IgD-negative memory B cell (primary cell): ENCODE data around the gene DLGAP1. TPM values are rescaled to one million over a fixed set of nuclear protein-coding genes. Genes with fewer than 3 reads are reported as not detected.
"Not testable (repeated sequence)": the region's sequence is repeated elsewhere in the genome, so short reads cannot be mapped to it uniquely, and the experiment has no call there.

ENCODE experiments used
- H3K27ac Mint-ChIP-seq, 3 donors: one replicate each; pipeline ENCODE4 v1.8.0; 2020 to 2022; ENCODE audit warnings: mild to moderate bottlenecking in 3 of 3, mixed read lengths in 3 of 3, moderate library complexity in 1 of 3
- H3K27me3 Mint-ChIP-seq: one replicate; pipeline ENCODE4 v1.8.0; 2021; ENCODE audit warnings: mixed read lengths
- H3K36me3 Mint-ChIP-seq: one replicate; pipeline ENCODE4 v1.8.0; 2020; ENCODE audit warnings: mild to moderate bottlenecking, mixed read lengths
- H3K4me1 Mint-ChIP-seq, 3 donors: one replicate each; pipeline ENCODE4 v1.8.0; 2020 to 2022; ENCODE audit warnings: mixed read lengths in 3 of 3, mild to moderate bottlenecking in 1 of 3
- H3K4me3 Mint-ChIP-seq, 4 donors: one replicate each; pipeline ENCODE4 v1.8.0; 2020 to 2022; ENCODE audit warnings: mild to moderate bottlenecking in 4 of 4, mixed read lengths in 4 of 4, moderate library complexity in 3 of 4
- H3K9me3 Mint-ChIP-seq, 3 donors: one replicate each; pipeline ENCODE4 v1.8.0; 2020 to 2021; ENCODE audit warnings: mixed read lengths in 3 of 3, mild to moderate bottlenecking in 1 of 3
- polyA plus RNA-seq: library from polyadenylated mRNA; unstranded; fragments of 300-500 nt; fragmentation: Illumina TruSeq; gene quantifications from one replicate; pipeline ENCODE4 v1.2.3, GENCODE V29; 2021

The DLGAP1 gene
- polyA plus RNA-seq, 1 donor from 2014 or later: not detected

GRCh38 chr18:3715231-3716080, 739.7 kb downstream of the DLGAP1 start:
- Mint-ChIP-seq H3K27me3 (peaks cover 19% of the 10 kb centered on the region), H3K27ac (no peak overlapping the region), H3K4me1 (peaks cover 0 to 2% (median 0%) of the 10 kb centered on the region in 3 donors), H3K36me3 (no peaks in the 10 kb centered on the region), H3K9me3 (no peaks in the 10 kb centered on the region), H3K4me3 (no peak overlapping the region)

GRCh38 chr18:3713708-3714107, 741.4 kb downstream of the DLGAP1 start:
- Mint-ChIP-seq H3K27me3 (peaks cover 21% of the 10 kb centered on the region), H3K27ac (no peak overlapping the region), H3K4me3 (no peak overlapping the region), H3K36me3 (no peaks in the 10 kb centered on the region), H3K4me1 (peaks cover 0 to 2% (median 0%) of the 10 kb centered on the region in 3 donors), H3K9me3 (no peaks in the 10 kb centered on the region)

- Mint-ChIP-seq H3K4me1 (peaks cover 0 to 2% (median 0%) of the 10 kb centered on the region in 3 donors), H3K4me3 (no peak overlapping the region), H3K27me3 (peaks cover 21% of the 10 kb centered on the region), H3K36me3 (no peaks in the 10 kb centered on the region), H3K27ac (no peak overlapping the region), H3K9me3 (no peaks in the 10 kb centered on the region)
These were observed 741.9 kb downstream of the DLGAP1 start for GRCh38 chr18:3713166-3713565.

- Mint-ChIP-seq H3K4me1 (peaks cover 0 to 2% (median 0%) of the 10 kb centered on the region in 3 donors), H3K9me3 (no peaks in the 10 kb centered on the region), H3K36me3 (no peaks in the 10 kb centered on the region), H3K27me3 (peaks cover 24% of the 10 kb centered on the region), H3K27ac (no peak overlapping the region), H3K4me3 (no peak overlapping the region)
These were observed 742.6 kb downstream of the DLGAP1 start for GRCh38 chr18:3712491-3712890.

GRCh38 chr18:3710712-3711301, 744.3 kb downstream of the DLGAP1 start:
- H3K27me3 Mint-ChIP-seq: peaks cover 24% of the 10 kb centered on the region
- no peak overlapping the region for H3K27ac Mint-ChIP-seq
- peaks cover 0 to 2% (median 0%) of the 10 kb centered on the region in 3 donors for H3K4me1 Mint-ChIP-seq
- no peaks in the 10 kb centered on the region for H3K9me3 Mint-ChIP-seq
- H3K36me3 Mint-ChIP-seq: no peaks in the 10 kb centered on the region
- no peak overlapping the region for H3K4me3 Mint-ChIP-seq

- Mint-ChIP-seq H3K36me3 (no peaks in the 10 kb centered on the region), H3K27ac (no peak overlapping the region), H3K4me3 (no peak overlapping the region), H3K9me3 (no peaks in the 10 kb centered on the region), H3K4me1 (peaks cover 0 to 2% (median 0%) of the 10 kb centered on the region in 3 donors), H3K27me3 (peaks cover 18% of the 10 kb centered on the region)
These were observed 745.9 kb downstream of the DLGAP1 start for GRCh38 chr18:3709205-3709604.

- H3K36me3 Mint-ChIP-seq: no peaks in the 10 kb centered on the region
- peaks cover 0 to 2% (median 2%) of the 10 kb centered on the region in 3 donors for H3K4me1 Mint-ChIP-seq
- H3K9me3 Mint-ChIP-seq: no peaks in the 10 kb centered on the region
- H3K27me3 Mint-ChIP-seq: peaks cover 22% of the 10 kb centered on the region
- no peak overlapping the region for H3K4me3 Mint-ChIP-seq
- no peak overlapping the region for H3K27ac Mint-ChIP-seq
These were observed 748.6 kb downstream of the DLGAP1 start for GRCh38 chr18:3706279-3707097.

- H3K27me3 Mint-ChIP-seq: peaks cover 23% of the 10 kb centered on the region
- H3K36me3 Mint-ChIP-seq: no peaks in the 10 kb centered on the region
- no peaks in the 10 kb centered on the region for H3K9me3 Mint-ChIP-seq
- peaks cover 0 to 2% (median 0%) of the 10 kb centered on the region in 3 donors for H3K4me1 Mint-ChIP-seq
- H3K4me3 Mint-ChIP-seq: no peak overlapping the region
- H3K27ac Mint-ChIP-seq: no peak overlapping the region
These were observed 750.4 kb downstream of the DLGAP1 start for GRCh38 chr18:3704556-3705344.

- Mint-ChIP-seq H3K4me3 (no peak overlapping the region), H3K36me3 (no peaks in the 10 kb centered on the region), H3K27me3 (peaks cover 28% of the 10 kb centered on the region), H3K4me1 (peaks cover 0 to 2% (median 0%) of the 10 kb centered on the region in 3 donors), H3K27ac (no peak overlapping the region), H3K9me3 (no peaks in the 10 kb centered on the region)
These were observed 751.4 kb downstream of the DLGAP1 start for GRCh38 chr18:3703732-3704176.

- H3K36me3 Mint-ChIP-seq, H3K27ac Mint-ChIP-seq, H3K4me3 Mint-ChIP-seq, H3K9me3 Mint-ChIP-seq, H3K4me1 Mint-ChIP-seq: not testable (repeated sequence)
- H3K27me3 Mint-ChIP-seq: peaks cover 25% of the 10 kb centered on the region
These were observed 755.2 kb downstream of the DLGAP1 start for GRCh38 chr18:3699707-3700567.

GRCh38 chr18:3694030-3694778, 760.9 kb downstream of the DLGAP1 start:
- not testable (repeated sequence) for H3K9me3 Mint-ChIP-seq, H3K36me3 Mint-ChIP-seq, H3K27ac Mint-ChIP-seq, H3K4me3 Mint-ChIP-seq, H3K27me3 Mint-ChIP-seq, H3K4me1 Mint-ChIP-seq

- Mint-ChIP-seq H3K9me3 (peaks cover 0 to 10% (median 0%) of the 10 kb centered on the region in 3 donors), H3K27me3 (peaks cover 4% of the 10 kb centered on the region), H3K4me3 (no peak overlapping the region), H3K4me1 (no peaks in the 10 kb centered on the region), H3K27ac (no peak overlapping the region), H3K36me3 (no peaks in the 10 kb centered on the region)
These were observed 761.7 kb downstream of the DLGAP1 start for GRCh38 chr18:3693410-3693809.

GRCh38 chr18:3692691-3693090, 762.4 kb downstream of the DLGAP1 start:
- Mint-ChIP-seq H3K9me3 (peaks cover 0 to 10% (median 0%) of the 10 kb centered on the region in 3 donors), H3K4me1 (no peaks in the 10 kb centered on the region), H3K27me3 (peaks cover 4% of the 10 kb centered on the region), H3K4me3 (no peak overlapping the region), H3K36me3 (no peaks in the 10 kb centered on the region), H3K27ac (no peak overlapping the region)
